CD14-positive monocyte (primary cell): ENCODE results near the gene PMPCA. TPM values are rescaled to one million over a fixed set of nuclear protein-coding genes. Genes with fewer than 3 reads are reported as not detected.

Source experiments
- DNase-seq, 3 donors: peaks; one replicate each; pipeline ENCODE4 v3.0.0-alpha.2; 2011 to 2022
- H2AFZ ChIP-seq: 2 replicates; pipeline ENCODE4 v1.6.0; 2012; ENCODE audit warnings: mild to moderate bottlenecking, low read depth, low read length, inconsistent platforms; ENCODE audit not compliant: insufficient read depth, poor library complexity, severe bottlenecking
- H3K27ac ChIP-seq, 2 donors: 1 replicate in 1 of 2; 2 replicates in 1 of 2; pipeline ENCODE4 v1.5.1; 2012 to 2013; ENCODE audit warnings: low read length in 2 of 2, control low read depth in 1 of 2, inconsistent platforms in 1 of 2, low read depth in 1 of 2, mild to moderate bottlenecking in 1 of 2
- H3K27me3 ChIP-seq, 2 donors: one replicate each; pipeline versions ENCODE4 v1.6.0 to v1.6.1; 2011 to 2013; ENCODE audit warnings: low read length in 2 of 2; ENCODE audit not compliant: control insufficient read depth in 2 of 2, insufficient read depth in 2 of 2
- H3K36me3 ChIP-seq, 2 donors: replicated peaks in 1 of 2; 1 replicate in 1 of 2; 2 replicates in 1 of 2; pipeline versions ENCODE4 v1.5.1 to v1.6.1; 2012 to 2013; ENCODE audit warnings: low read length in 2 of 2, control low read depth in 1 of 2, inconsistent platforms in 1 of 2, mild to moderate bottlenecking in 1 of 2; ENCODE audit not compliant: insufficient read depth in 2 of 2, control insufficient read depth in 1 of 2
- H3K4me1 ChIP-seq, 2 donors: 1 replicate in 1 of 2; 2 replicates in 1 of 2; pipeline versions ENCODE4 v1.5.1 to v1.6.1; 2012 to 2013; ENCODE audit warnings: low read length in 2 of 2, control low read depth in 1 of 2, inconsistent platforms in 1 of 2, mild to moderate bottlenecking in 1 of 2, moderate library complexity in 1 of 2; ENCODE audit not compliant: insufficient read depth in 2 of 2, control insufficient read depth in 1 of 2
- H3K4me2 ChIP-seq: replicated peaks from 2 replicates; pipeline ENCODE3; 2012; ENCODE audit warnings: low read length, moderate library complexity, mild to moderate bottlenecking; ENCODE audit not compliant: poor library complexity, severe bottlenecking; ENCODE audit errors: extremely low read depth
- H3K4me3 ChIP-seq, 3 experiments: fragments of 200-600 bp in 1 of 3; sonication (generic) in 1 of 3; replicated peaks in 1 of 3; 1 replicate in 2 of 3; 2 replicates in 1 of 3; pipeline ENCODE4 v1.5.1; 2011 to 2013; ENCODE audit warnings: low read length in 3 of 3, mild to moderate bottlenecking in 3 of 3, control low read depth in 2 of 3, low read depth in 2 of 3, inconsistent platforms in 1 of 3, moderate library complexity in 1 of 3
- H3K79me2 ChIP-seq: 2 replicates; pipeline ENCODE4 v1.6.0; 2012; ENCODE audit warnings: mild to moderate bottlenecking, control low read depth, inconsistent platforms, low read length, moderate library complexity; ENCODE audit not compliant: insufficient read depth
- H3K9ac ChIP-seq: 2 replicates; pipeline ENCODE4 v1.6.0; 2017; ENCODE audit warnings: low read length, mild to moderate bottlenecking; ENCODE audit not compliant: insufficient read depth, poor library complexity, severe bottlenecking
- H3K9me3 ChIP-seq, 2 donors: replicated peaks in 1 of 2; 1 replicate in 1 of 2; 2 replicates in 1 of 2; pipeline versions ENCODE4 v1.5.1 to v1.6.1; 2012 to 2013; ENCODE audit warnings: low read length in 2 of 2, control low read depth in 1 of 2; ENCODE audit not compliant: control insufficient read depth in 1 of 2, insufficient read depth in 1 of 2
- H4K20me1 ChIP-seq: 2 replicates; pipeline ENCODE4 v1.6.0; 2012; ENCODE audit warnings: mild to moderate bottlenecking, low read length, control low read depth, moderate library complexity; ENCODE audit not compliant: insufficient read depth
- H3K27ac Mint-ChIP-seq, 7 donors: one replicate each; pipeline ENCODE4 v1.8.0; 2020; ENCODE audit warnings: mild to moderate bottlenecking in 7 of 7, mixed read lengths in 7 of 7, moderate library complexity in 6 of 7, inconsistent platforms in 2 of 7
- H3K27me3 Mint-ChIP-seq, 3 donors: one replicate each; pipeline ENCODE4 v1.8.0; 2021 to 2022; ENCODE audit warnings: low read depth in 3 of 3, mild to moderate bottlenecking in 3 of 3, mixed read lengths in 3 of 3, moderate library complexity in 3 of 3, inconsistent platforms in 1 of 3
- H3K36me3 Mint-ChIP-seq, 2 donors: one replicate each; pipeline ENCODE4 v1.8.0; 2020; ENCODE audit warnings: mixed read lengths in 2 of 2, inconsistent platforms in 1 of 2, mild to moderate bottlenecking in 1 of 2
- H3K4me1 Mint-ChIP-seq: one replicate; pipeline ENCODE4 v1.8.0; 2020; ENCODE audit warnings: mild to moderate bottlenecking, mixed read lengths
- H3K4me3 Mint-ChIP-seq, 2 donors: one replicate each; pipeline ENCODE4 v1.8.0; 2020; ENCODE audit warnings: mild to moderate bottlenecking in 2 of 2, mixed read lengths in 2 of 2, moderate library complexity in 1 of 2
- H3K9me3 Mint-ChIP-seq, 7 donors: one replicate each; pipeline ENCODE4 v1.8.0; 2020 to 2022; ENCODE audit warnings: mixed read lengths in 7 of 7, mild to moderate bottlenecking in 6 of 7, moderate library complexity in 6 of 7, inconsistent platforms in 2 of 7
- WGBS: methylation state at CpG from one replicate; pipeline ENCODE4 v1.1.5; 2013; ENCODE audit warnings: missing lambda C conversion rate; ENCODE audit not compliant: insufficient coverage; 5-methylcytosine and 5-hydroxymethylcytosine counted together
- intact Hi-C, 2 donors: fragments of 100-400 bp; cut with micrococcal nuclease; formaldehyde crosslinking; loops; one replicate each; pipeline versions ENCODE4 v1.15.0 to v1.15.1; 2023
- polyA plus RNA-seq, 3 donors: library from polyadenylated mRNA; depleted of rRNA in 1 of 3; unstranded in 2 of 3; stranded (reverse) in 1 of 3; fragments of 300-500 nt in 2 of 3; fragments of >200 nt in 1 of 3; fragmentation: Illumina TruSeq in 2 of 3; gene quantifications; 1 replicate in 2 of 3; 2 replicates in 1 of 3; pipeline ENCODE4 v1.2.3, GENCODE V29; 2012 to 2021
- TF ChIP-seq, protein P1 (sequence below): fragments of 200-600 bp; IDR thresholded peaks from one replicate; pipeline ENCODE4 v1.8.0; 2022; ENCODE audit warnings: antibody characterized with exemption, mild to moderate bottlenecking

Gene PMPCA
- polyA plus RNA-seq, 3 donors, result 23.1 to 58.8 (median 24.9) TPM

- Mint-ChIP-seq H3K9me3 (peaks cover 0 to 1% (median 0%) of the 10 kb centered on the region in 7 donors), H3K36me3 (peaks cover 74 to 92% of the 10 kb centered on the region in 2 donors), H3K4me1 (peaks cover 5% of the 10 kb centered on the region), H3K4me3 (no peak overlapping the region), H3K27ac (no peak overlapping the region), H3K27me3 (no peaks in the 10 kb centered on the region)
- 100% methylated on average over 7 of the region's 8 CpGs for WGBS
- Histone ChIP-seq H3K4me3 (no peak overlapping the region), H3K9ac (no peak overlapping the region), H4K20me1 (no peaks in the 10 kb centered on the region), H2AFZ (no peak overlapping the region), H3K9me3 (no peaks in the 10 kb centered on the region), H3K79me2 (peaks cover 24% of the 10 kb centered on the region), H3K4me2 (no peak overlapping the region), H3K4me1 (peaks cover 5 to 6% of the 10 kb centered on the region in 2 donors), H3K27me3 (no peaks in the 10 kb centered on the region), H3K36me3 (peaks cover 78 to 95% of the 10 kb centered on the region in 2 donors), H3K27ac (no peak overlapping the region)
- no peak for DNase-seq
- TF ChIP-seq, protein P1, sequence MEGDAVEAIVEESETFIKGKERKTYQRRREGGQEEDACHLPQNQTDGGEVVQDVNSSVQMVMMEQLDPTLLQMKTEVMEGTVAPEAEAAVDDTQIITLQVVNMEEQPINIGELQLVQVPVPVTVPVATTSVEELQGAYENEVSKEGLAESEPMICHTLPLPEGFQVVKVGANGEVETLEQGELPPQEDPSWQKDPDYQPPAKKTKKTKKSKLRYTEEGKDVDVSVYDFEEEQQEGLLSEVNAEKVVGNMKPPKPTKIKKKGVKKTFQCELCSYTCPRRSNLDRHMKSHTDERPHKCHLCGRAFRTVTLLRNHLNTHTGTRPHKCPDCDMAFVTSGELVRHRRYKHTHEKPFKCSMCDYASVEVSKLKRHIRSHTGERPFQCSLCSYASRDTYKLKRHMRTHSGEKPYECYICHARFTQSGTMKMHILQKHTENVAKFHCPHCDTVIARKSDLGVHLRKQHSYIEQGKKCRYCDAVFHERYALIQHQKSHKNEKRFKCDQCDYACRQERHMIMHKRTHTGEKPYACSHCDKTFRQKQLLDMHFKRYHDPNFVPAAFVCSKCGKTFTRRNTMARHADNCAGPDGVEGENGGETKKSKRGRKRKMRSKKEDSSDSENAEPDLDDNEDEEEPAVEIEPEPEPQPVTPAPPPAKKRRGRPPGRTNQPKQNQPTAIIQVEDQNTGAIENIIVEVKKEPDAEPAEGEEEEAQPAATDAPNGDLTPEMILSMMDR, result no peak
- intact Hi-C loops, result no loop called here
These were observed 6.0 kb downstream of the PMPCA start for GRCh38 chr9:136416427-136416826.

DNA sequence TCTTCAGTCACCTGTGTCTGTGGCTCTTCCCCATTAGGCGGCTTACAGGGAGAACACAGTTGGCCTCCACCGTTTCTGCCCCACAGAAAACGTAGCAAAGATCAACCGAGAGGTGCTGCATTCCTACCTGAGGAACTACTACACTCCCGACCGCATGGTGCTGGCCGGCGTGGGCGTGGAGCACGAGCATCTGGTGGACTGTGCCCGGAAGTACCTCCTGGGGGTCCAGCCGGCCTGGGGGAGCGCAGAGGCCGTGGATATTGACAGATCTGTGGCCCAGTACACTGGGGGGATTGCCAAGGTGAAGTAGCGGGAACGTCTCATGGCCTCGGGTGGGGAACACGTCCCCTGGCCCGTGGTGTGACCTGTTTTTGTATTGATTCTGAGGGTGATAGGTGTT is 6.5 kb downstream of the PMPCA start:
- Mint-ChIP-seq H3K36me3 (peaks cover 78 to 96% of the 10 kb centered on the region in 2 donors), H3K4me1 (peaks cover under 1% of the 10 kb centered on the region), H3K27ac (peak overlapping the region in 1 of 7 donors; percentile 24), H3K4me3 (no peak overlapping the region), H3K27me3 (no peaks in the 10 kb centered on the region), H3K9me3 (peaks cover 0 to 1% (median 0%) of the 10 kb centered on the region in 7 donors)
- intact Hi-C loops, result no loop called here
- Histone ChIP-seq H3K79me2 (peaks cover 19% of the 10 kb centered on the region), H3K4me1 (peaks cover under 1 to 1% of the 10 kb centered on the region in 2 donors), H3K4me2 (no peak overlapping the region), H3K27ac (no peak overlapping the region), H3K36me3 (peaks cover 83 to 99% of the 10 kb centered on the region in 2 donors), H4K20me1 (no peaks in the 10 kb centered on the region), H2AFZ (no peak overlapping the region), H3K4me3 (no peak overlapping the region), H3K9ac (no peak overlapping the region), H3K9me3 (no peaks in the 10 kb centered on the region), H3K27me3 (no peaks in the 10 kb centered on the region)
- no peak for DNase-seq
- 98% methylated on average over 19 of the region's 19 CpGs for WGBS
- TF ChIP-seq, protein P1, result no peak
